Endothelial cell of umbilical vein (primary cell): ENCODE data around the gene CARD9.

Source experiments
- CTCF ChIP-seq, 2 donors: IDR thresholded peaks; 1 replicate in 1 of 2; 2 replicates in 1 of 2; pipeline ENCODE4 v1.5.1; 2011; ENCODE audit warnings: low read length in 2 of 2, mild to moderate bottlenecking in 2 of 2, moderate library complexity in 2 of 2, control low read depth in 1 of 2, inconsistent platforms in 1 of 2, low read depth in 1 of 2; ENCODE audit not compliant: insufficient read depth in 1 of 2; ENCODE audit errors: extremely low read depth in 1 of 2
- EZH2 ChIP-seq: IDR thresholded peaks from 2 replicates; pipeline ENCODE4 v1.6.1; 2012; ENCODE audit warnings: borderline replicate concordance, low read depth, mild to moderate bottlenecking, moderate library complexity, low read length, inconsistent platforms; ENCODE audit not compliant: severe bottlenecking
- MAX ChIP-seq: IDR thresholded peaks from 2 replicates; pipeline ENCODE4 v1.6.1; 2011; ENCODE audit not compliant: insufficient read depth, insufficient read length
- MYC ChIP-seq: IDR thresholded peaks from one replicate; pipeline ENCODE4 v1.6.1; 2011; ENCODE audit warnings: mild to moderate bottlenecking, low read depth, low read length
- POLR2A ChIP-seq: IDR thresholded peaks from 2 replicates; pipeline ENCODE4 v1.6.1; 2012; ENCODE audit warnings: low read depth, mild to moderate bottlenecking, control low read depth, low read length
- POLR2AphosphoS5 ChIP-seq: IDR thresholded peaks from 2 replicates; pipeline ENCODE4 v1.6.1; 2012; ENCODE audit warnings: low read depth, mild to moderate bottlenecking, control low read depth, low read length, moderate library complexity; ENCODE audit not compliant: insufficient read depth

- TF ChIP-seq CTCF (IDR thresholded peaks at IDR 0.05; ENCODE audit: extremely low read depth in 1 of 2, insufficient read depth in 1 of 2, low read depth in 1 of 2, low read length in 2 of 2) (no peak), MYC (no peak), MAX (no peak), EZH2 (no peak), POLR2AphosphoS5 (peak; percentile 24), POLR2A (no peak)
Measured at GRCh38 chr9:136341042-136341655, 32.3 kb downstream of the CARD9 start.
